Smooth muscle cell (in vitro differentiated cells): ENCODE measurements around the gene SUV39H2. TPM values are rescaled to one million over a fixed set of nuclear protein-coding genes. Genes with fewer than 3 reads are reported as not detected.
A peak's percentile ranks its signal among the peaks of the same experiment; 100 is the strongest.

Experiments used
- DNase-seq: peaks from one replicate; lab custom pipeline; 2025; ENCODE audit not compliant: unreplicated experiment; lab: John Stamatoyannopoulos, UW
- H2AFZ ChIP-seq: fragments of 200-600 bp; sonication (generic); 2 replicates; pipeline ENCODE4 v1.6.0; 2016; ENCODE audit warnings: antibody characterized with exemption, low read depth, mild to moderate bottlenecking
- H3F3A ChIP-seq: fragments of 200-600 bp; sonication (generic); 2 replicates; pipeline ENCODE4 v1.6.0; 2017; ENCODE audit warnings: antibody characterized with exemption, low read depth
- H3K27ac ChIP-seq: fragments of 200-600 bp; sonication (generic); 2 replicates; pipeline ENCODE4 v1.5.1; 2016; ENCODE audit warnings: low read depth, mild to moderate bottlenecking
- H3K27me3 ChIP-seq: fragments of 200-600 bp; sonication (generic); 2 replicates; pipeline ENCODE4 v1.6.1; 2016; ENCODE audit warnings: low read depth, mild to moderate bottlenecking
- H3K36me3 ChIP-seq: fragments of 200-600 bp; sonication (generic); 2 replicates; pipeline ENCODE4 v1.5.1; 2016; ENCODE audit warnings: low read depth
- H3K4me1 ChIP-seq: fragments of 200-600 bp; sonication (generic); 2 replicates; pipeline ENCODE4 v1.5.1; 2016; ENCODE audit warnings: low read depth
- H3K4me2 ChIP-seq: fragments of 200-600 bp; sonication (generic); 2 replicates; pipeline ENCODE4 v1.6.0; 2016; ENCODE audit warnings: mild to moderate bottlenecking
- H3K4me3 ChIP-seq: fragments of 200-600 bp; sonication (generic); 2 replicates; pipeline ENCODE4 v1.5.1; 2016; ENCODE audit warnings: mild to moderate bottlenecking
- H3K79me2 ChIP-seq: fragments of 200-600 bp; sonication (generic); 2 replicates; pipeline ENCODE4 v1.6.0; 2016; ENCODE audit warnings: low read depth, mild to moderate bottlenecking
- H3K9ac ChIP-seq: fragments of 200-600 bp; sonication (generic); 2 replicates; pipeline ENCODE4 v1.6.0; 2016; ENCODE audit warnings: low read depth
- H3K9me3 ChIP-seq: fragments of 200-600 bp; sonication (generic); replicated peaks from 2 replicates; pipeline ENCODE4 v1.5.1; 2016; ENCODE audit warnings: low read depth
- H4K20me1 ChIP-seq: fragments of 200-600 bp; sonication (generic); 2 replicates; pipeline ENCODE4 v1.6.0; 2016; ENCODE audit warnings: low read depth
- CTCF ChIP-seq: fragments of 200-600 bp; sonication (generic); IDR thresholded peaks from 2 replicates; pipeline ENCODE4 v1.5.1; 2017; ENCODE audit warnings: borderline replicate concordance, mild to moderate bottlenecking, antibody characterized with exemption; ENCODE audit not compliant: insufficient read depth, poor library complexity, severe bottlenecking
- WGBS: methylation state at CpG from one replicate; pipeline ENCODE4 v1.1.7; 2016; ENCODE audit warnings: low lambda C conversion rate; 5-methylcytosine and 5-hydroxymethylcytosine counted together
- polyA plus RNA-seq: library from polyadenylated mRNA; unstranded; fragments of >200 nt; fragmentation: Nextera tagmentation; extraction: Ambion mirVana; gene quantifications from 2 replicates; pipeline ENCODE4 v1.2.1, GENCODE V29; 2016
- total RNA-seq: library from RNA; depleted of rRNA; stranded (reverse); fragments of >200 nt; gene quantifications from 2 replicates; pipeline ENCODE4 v1.2.3, GENCODE V29; 2014

Gene SUV39H2
- total and polyA plus RNA-seq, 2 experiments from 2014 or later, result 7.2 to 11.0 TPM

- Histone ChIP-seq H3K4me3 (peak overlapping the region; percentile 64), H3K4me2 (peak overlapping the region; percentile 90), H3K27me3 (no peaks in the 10 kb centered on the region), H3K36me3 (no peaks in the 10 kb centered on the region), H3F3A (no peaks in the 10 kb centered on the region), H3K4me1 (no peaks in the 10 kb centered on the region), H3K9ac (peak overlapping the region; percentile 23), H4K20me1 (peaks cover 8% of the 10 kb centered on the region), H3K79me2 (peaks cover 11% of the 10 kb centered on the region), H3K9me3 (no peaks in the 10 kb centered on the region), H2AFZ (peak overlapping the region; percentile 87), H3K27ac (peak overlapping the region; percentile 56)
- 1% methylated on average over 31 of the region's 32 CpGs for WGBS
- no peak for TF ChIP-seq CTCF
- DNase-seq, result peak; percentile 69
Measured at GRCh38 chr10:14953424-14954000, 74.8 kb downstream of the SUV39H2 start.

Other genes with a start within 250 kb of the SUV39H2 start
- gene FAM107B, start 104.0 kb upstream of the SUV39H2 start, total RNA-seq, result 9.0 and 20.7 TPM in 2 replicates
- gene FAM107B, start 104.0 kb upstream of the SUV39H2 start, polyA plus RNA-seq, result 8.7 and 13.9 TPM in 2 replicates
- gene CDNF, start 40.8 kb upstream of the SUV39H2 start, total RNA-seq, result 0.58 and 4.1 TPM in 2 replicates
- gene CDNF, start 40.8 kb upstream of the SUV39H2 start, polyA plus RNA-seq, result 0.63 and 1.5 TPM in 2 replicates
- 15.6 and 18.6 TPM in 2 replicates for gene HSPA14, start 40.6 kb upstream of the SUV39H2 start, total RNA-seq
- 9.9 and 10.9 TPM in 2 replicates for gene HSPA14, start 40.6 kb upstream of the SUV39H2 start, polyA plus RNA-seq
- 14.0 and 14.9 TPM in 2 replicates for gene MSANTD7, start 40.6 kb upstream of the SUV39H2 start, total RNA-seq
- 6.2 and 6.4 TPM in 2 replicates for gene MSANTD7, start 40.6 kb upstream of the SUV39H2 start, polyA plus RNA-seq
- 7.0 and 7.6 TPM in 2 replicates for gene DCLRE1C, start 75.2 kb downstream of the SUV39H2 start, total RNA-seq
- 6.9 and 7.0 TPM in 2 replicates for gene DCLRE1C, start 75.2 kb downstream of the SUV39H2 start, polyA plus RNA-seq
- not detected in 2 replicates for gene MEIG1, start 80.5 kb downstream of the SUV39H2 start, total RNA-seq
- gene MEIG1, start 80.5 kb downstream of the SUV39H2 start, polyA plus RNA-seq, result 1.8 TPM in 1 of 2 replicates, not detected in the other
- gene OLAH, start 165.1 kb downstream of the SUV39H2 start, total RNA-seq, result not detected in 2 replicates
- not detected in 2 replicates for gene OLAH, start 165.1 kb downstream of the SUV39H2 start, polyA plus RNA-seq
- gene ACBD7, start 209.9 kb downstream of the SUV39H2 start, total RNA-seq, result 0.22 TPM in 1 of 2 replicates, not detected in the other
- gene ACBD7, start 209.9 kb downstream of the SUV39H2 start, polyA plus RNA-seq, result 0.33 TPM in 1 of 2 replicates, not detected in the other
- gene RPP38, start 218.5 kb downstream of the SUV39H2 start, total RNA-seq, result 11.5 and 12.3 TPM in 2 replicates
- 18.0 and 23.2 TPM in 2 replicates for gene RPP38, start 218.5 kb downstream of the SUV39H2 start, polyA plus RNA-seq